ENCODE data around the gene CHST12. TPM values are rescaled to one million over a fixed set of nuclear protein-coding genes. Genes with fewer than 3 reads are reported as not detected.

Gene CHST12
- total RNA-seq: 9.8 and 11.8 TPM in 2 replicates

DNA sequence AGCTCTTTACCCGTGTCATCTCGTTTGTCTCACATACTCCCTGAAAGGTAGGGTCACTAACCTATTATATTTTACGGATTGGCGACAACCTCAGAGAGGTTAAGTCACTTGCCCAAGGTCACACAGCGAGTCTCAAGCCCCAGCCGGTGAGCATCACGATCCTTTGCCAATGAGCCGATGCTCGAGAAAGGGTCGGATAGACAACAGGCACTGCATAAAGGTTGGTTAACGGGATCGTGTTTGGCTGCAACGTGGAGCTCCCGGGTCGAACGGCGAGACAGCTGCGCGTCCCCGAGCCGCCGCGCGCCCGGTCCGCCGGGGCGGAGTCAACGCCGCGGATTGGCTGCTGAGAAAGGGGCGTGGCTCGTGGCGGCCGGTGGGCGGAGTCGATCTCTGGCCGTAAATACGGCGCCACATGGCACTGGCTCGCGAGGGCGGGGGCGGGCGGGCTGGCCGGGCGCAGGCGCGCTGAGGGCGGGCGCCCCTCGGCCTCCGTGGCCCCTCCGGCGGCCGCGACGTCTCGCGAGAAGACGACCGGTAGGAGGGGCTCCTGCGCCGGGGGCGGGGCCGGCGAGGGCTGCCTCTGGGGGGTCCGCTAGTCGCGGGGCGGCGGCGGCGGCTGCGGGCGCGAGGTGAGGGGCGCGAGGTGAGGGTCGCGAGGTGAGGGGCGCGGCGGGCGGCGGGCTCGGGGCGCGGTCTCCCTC is at the start of gene CHST12:
Gene CHST12 (plus strand): TSS at position 598 of the 704 bp plus-strand sequence. CDS start 29,029 bp downstream, outside the sequence.
- peaks cover 49% of the 10 kb centered on the region for H3K4me1 Mint-ChIP-seq (ENCODE audit: low read depth)
- H3K36me3 Mint-ChIP-seq (ENCODE audit: low read depth): peaks cover 9% of the 10 kb centered on the region
- no peaks in the 10 kb centered on the region for H3K9me3 Mint-ChIP-seq
- intact Hi-C loops (cut with micrococcal nuclease): loop anchor here (1.0 to 10.0 kb wide), 2 partner anchors 49 to 828 kb away; partner anchors contain the start of genes EIF3B and PSMG3
- DNase-seq (ENCODE audit: low spot score): peak; percentile 94
- peak within 1 kb of the TSS; percentile 84 for H3K4me3 Mint-ChIP-seq (ENCODE audit: low read depth)
- peak within 1 kb of the TSS; percentile 94 for H3K27ac Mint-ChIP-seq
- H3K27me3 Mint-ChIP-seq (ENCODE audit: low read depth): no peaks in the 10 kb centered on the region

DNA sequence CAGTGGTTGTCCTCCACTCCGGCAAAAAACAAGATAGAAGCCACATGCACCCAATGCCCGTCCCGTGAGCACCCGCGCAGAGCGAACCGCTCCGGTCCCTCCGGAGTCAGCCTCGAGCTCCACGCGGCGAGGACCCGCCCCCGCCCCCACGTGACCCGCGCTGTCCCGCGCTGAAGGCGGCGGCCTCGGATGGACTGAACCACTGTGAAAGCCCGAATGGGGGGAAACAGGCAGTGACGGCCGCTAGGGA is 49.5 kb upstream of the CHST12 start:
- peak overlapping the region; percentile 90 for H3K4me3 Mint-ChIP-seq (ENCODE audit: low read depth)

DNA sequence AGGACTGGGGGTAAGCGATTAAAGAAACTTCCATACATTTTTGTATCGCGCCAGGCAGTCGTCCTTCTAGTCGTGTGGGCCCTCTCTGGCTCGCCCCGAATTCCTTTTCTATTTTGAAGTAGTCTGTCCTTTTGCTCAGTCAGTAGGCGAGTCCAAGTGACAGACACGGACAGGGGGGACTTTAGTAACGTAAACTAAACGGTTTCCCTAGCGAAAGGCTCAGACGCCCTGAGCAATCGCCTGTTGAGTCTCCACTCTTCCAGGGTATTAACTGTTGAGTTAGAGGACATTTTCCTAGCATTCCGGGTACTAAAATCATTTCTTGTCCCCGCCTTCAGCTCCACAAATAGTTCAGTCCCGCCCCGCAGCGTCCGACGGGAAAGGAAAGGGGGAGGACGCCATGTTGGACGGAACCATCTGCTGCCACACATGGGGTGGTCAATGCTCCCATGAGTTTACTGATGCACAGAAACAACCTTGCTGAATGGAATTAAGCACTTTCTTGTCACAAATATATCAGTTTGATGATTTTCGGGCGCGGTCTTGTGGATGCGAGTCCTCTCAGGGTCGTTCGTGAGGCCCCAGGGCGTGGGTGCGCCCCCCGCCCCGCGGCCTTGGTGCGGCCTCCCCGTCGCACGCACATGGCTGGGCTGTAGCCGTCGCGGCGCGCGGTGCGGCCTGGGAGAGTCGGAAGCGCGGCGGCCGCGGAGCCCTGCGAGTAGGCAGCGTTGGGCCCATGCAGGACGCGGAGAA is 49.0 kb upstream of the CHST12 start, which contains the start of gene EIF3B:
Gene EIF3B (plus strand): TSS at position 642 of the 753 bp plus-strand sequence. CDS start 95 bp downstream, at position 737.
- H3K27me3 Mint-ChIP-seq (ENCODE audit: low read depth): no peaks in the 10 kb centered on the region
- H3K9me3 Mint-ChIP-seq: no peaks in the 10 kb centered on the region
- peak; percentile 85 for DNase-seq (ENCODE audit: low spot score)
- H3K4me1 Mint-ChIP-seq (ENCODE audit: low read depth): peaks cover 11% of the 10 kb centered on the region
- peak within 1 kb of the TSS; percentile 90 for H3K4me3 Mint-ChIP-seq (ENCODE audit: low read depth)
- H3K36me3 Mint-ChIP-seq (ENCODE audit: low read depth): peaks cover 31% of the 10 kb centered on the region
- intact Hi-C loops (cut with micrococcal nuclease): loop anchor here (1.0 kb wide), 1 partner anchor 49 kb away; the partner anchor contains the start of gene CHST12
- H3K27ac Mint-ChIP-seq: peak within 1 kb of the TSS; percentile 98

More for the DNA sequence above, 49.5 kb upstream of the CHST12 start:
- peak overlapping the region; percentile 98 for H3K27ac Mint-ChIP-seq
- H3K36me3 Mint-ChIP-seq (ENCODE audit: low read depth): peaks cover 26% of the 10 kb centered on the region
- intact Hi-C loops (cut with micrococcal nuclease): loop anchor here (1.0 kb wide), 1 partner anchor 49 kb away; the partner anchor contains the start of gene CHST12
- H3K9me3 Mint-ChIP-seq: no peaks in the 10 kb centered on the region
- H3K27me3 Mint-ChIP-seq (ENCODE audit: low read depth): no peaks in the 10 kb centered on the region
- peaks cover 8% of the 10 kb centered on the region for H3K4me1 Mint-ChIP-seq (ENCODE audit: low read depth)
- DNase-seq (ENCODE audit: low spot score): peak; percentile 87

DNA sequence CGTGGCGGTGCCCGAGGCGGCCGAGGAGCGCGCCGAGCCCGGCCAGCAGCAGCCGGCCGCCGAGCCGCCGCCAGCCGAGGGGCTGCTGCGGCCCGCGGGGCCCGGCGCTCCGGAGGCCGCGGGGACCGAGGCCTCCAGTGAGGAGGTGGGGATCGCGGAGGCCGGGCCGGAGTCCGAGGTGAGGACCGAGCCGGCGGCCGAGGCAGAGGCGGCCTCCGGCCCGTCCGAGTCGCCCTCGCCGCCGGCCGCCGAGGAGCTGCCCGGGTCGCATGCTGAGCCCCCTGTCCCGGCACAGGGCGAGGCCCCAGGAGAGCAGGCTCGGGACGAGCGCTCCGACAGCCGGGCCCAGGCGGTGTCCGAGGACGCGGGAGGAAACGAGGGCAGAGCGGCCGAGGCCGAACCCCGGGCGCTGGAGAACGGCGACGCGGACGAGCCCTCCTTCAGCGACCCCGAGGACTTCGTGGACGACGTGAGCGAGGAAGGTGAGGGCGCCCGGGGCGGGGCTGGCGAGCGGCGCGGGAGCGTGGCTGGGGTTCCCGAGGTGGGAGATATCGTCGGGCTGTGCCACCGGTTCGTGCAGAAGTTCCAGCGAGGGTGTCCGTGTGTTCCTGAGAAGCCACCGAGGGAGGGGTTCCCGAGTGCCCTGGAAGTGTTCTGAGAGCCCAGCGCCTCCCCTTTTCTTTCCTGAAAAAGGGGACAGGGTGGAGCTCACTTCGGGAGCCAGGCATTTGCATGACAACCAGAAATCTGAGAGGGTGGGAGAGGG is 48.3 kb upstream of the CHST12 start:
- Mint-ChIP-seq H3K27ac (peak overlapping the region; percentile 98), H3K4me1 (ENCODE audit: low read depth) (peaks cover 11% of the 10 kb centered on the region), H3K4me3 (ENCODE audit: low read depth) (peak overlapping the region; percentile 90), H3K27me3 (ENCODE audit: low read depth) (no peaks in the 10 kb centered on the region), H3K36me3 (ENCODE audit: low read depth) (peaks cover 39% of the 10 kb centered on the region), H3K9me3 (no peaks in the 10 kb centered on the region)
- DNase-seq (ENCODE audit: low spot score): no peak
- intact Hi-C loops (cut with micrococcal nuclease): loop anchor here (1.0 kb wide), 2 partner anchors 41 to 48 kb away; partner anchors contain the start of genes CHST12 and SNX8

- Mint-ChIP-seq H3K36me3 (ENCODE audit: low read depth) (peaks cover 44% of the 10 kb centered on the region), H3K4me3 (ENCODE audit: low read depth) (peak overlapping the region; percentile 85), H3K27ac (peak overlapping the region; percentile 55), H3K27me3 (ENCODE audit: low read depth) (no peaks in the 10 kb centered on the region), H3K9me3 (no peaks in the 10 kb centered on the region), H3K4me1 (ENCODE audit: low read depth) (peaks cover 13% of the 10 kb centered on the region)
- DNase-seq (ENCODE audit: low spot score): no peak
- intact Hi-C loops (cut with micrococcal nuclease): loop anchor here (1.0 kb wide), 1 partner anchor 41 kb away; the partner anchor contains the start of gene SNX8
Observed at GRCh38 chr7:2355705-2356008, 47.8 kb upstream of the CHST12 start.

GRCh38 chr7:2357165-2357564 is 46.2 kb upstream of the CHST12 start:
- Mint-ChIP-seq H3K9me3 (no peaks in the 10 kb centered on the region), H3K36me3 (ENCODE audit: low read depth) (peaks cover 55% of the 10 kb centered on the region), H3K4me3 (ENCODE audit: low read depth) (peak overlapping the region; percentile 54), H3K27ac (no peak overlapping the region), H3K4me1 (ENCODE audit: low read depth) (peaks cover 12% of the 10 kb centered on the region), H3K27me3 (ENCODE audit: low read depth) (no peaks in the 10 kb centered on the region)
- intact Hi-C loops (cut with micrococcal nuclease): no loop called here
- no peak for DNase-seq (ENCODE audit: low spot score)

DNA sequence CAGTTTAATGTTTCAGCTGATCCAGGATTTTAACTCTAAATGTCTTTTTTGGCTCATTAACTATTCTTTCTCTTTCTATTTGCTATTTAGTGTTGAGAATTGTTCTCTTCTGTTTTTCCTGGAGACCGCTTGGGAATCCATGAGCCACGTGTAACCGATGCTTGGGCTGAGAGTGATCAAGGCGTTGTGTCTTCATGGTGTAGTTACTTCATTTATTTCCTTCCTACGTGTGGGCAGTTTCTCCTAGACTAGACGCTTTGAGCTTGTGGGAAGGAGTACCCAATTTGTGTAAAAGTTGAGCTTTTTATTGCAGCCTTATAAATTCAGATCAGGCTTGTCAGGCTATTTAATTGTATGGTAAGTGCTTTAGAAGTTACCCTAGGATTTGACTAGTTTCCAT is 45.8 kb upstream of the CHST12 start:
- intact Hi-C loops (cut with micrococcal nuclease): no loop called here
- H3K27ac Mint-ChIP-seq: peak overlapping the region; percentile 36
- peaks cover 59% of the 10 kb centered on the region for H3K36me3 Mint-ChIP-seq (ENCODE audit: low read depth)

GRCh38 chr7:2358968-2359527 is 44.4 kb upstream of the CHST12 start:
- H3K27me3 Mint-ChIP-seq (ENCODE audit: low read depth): no peaks in the 10 kb centered on the region

More for the DNA sequence above, 45.8 kb upstream of the CHST12 start:
- Mint-ChIP-seq H3K4me3 (ENCODE audit: low read depth) (peak overlapping the region; percentile 45), H3K4me1 (ENCODE audit: low read depth) (peaks cover 11% of the 10 kb centered on the region), H3K9me3 (no peaks in the 10 kb centered on the region), H3K27me3 (ENCODE audit: low read depth) (no peaks in the 10 kb centered on the region)
- DNase-seq (ENCODE audit: low spot score): no peak

GRCh38 chr7:2359610-2360009 is 43.8 kb upstream of the CHST12 start:
- H3K4me1 Mint-ChIP-seq (ENCODE audit: low read depth): peaks cover 10% of the 10 kb centered on the region
- H3K9me3 Mint-ChIP-seq: no peaks in the 10 kb centered on the region
- peaks cover 78% of the 10 kb centered on the region for H3K36me3 Mint-ChIP-seq (ENCODE audit: low read depth)
- intact Hi-C loops (cut with micrococcal nuclease): no loop called here
- no peak overlapping the region for H3K27ac Mint-ChIP-seq
- H3K4me3 Mint-ChIP-seq (ENCODE audit: low read depth): no peak overlapping the region
- no peaks in the 10 kb centered on the region for H3K27me3 Mint-ChIP-seq (ENCODE audit: low read depth)
- no peak for DNase-seq (ENCODE audit: low spot score)

More at GRCh38 chr7:2358968-2359527, 44.4 kb upstream of the CHST12 start:
- H3K36me3 Mint-ChIP-seq (ENCODE audit: low read depth): peaks cover 72% of the 10 kb centered on the region
- no peak overlapping the region for H3K27ac Mint-ChIP-seq
- no peaks in the 10 kb centered on the region for H3K9me3 Mint-ChIP-seq
- DNase-seq (ENCODE audit: low spot score): no peak
- H3K4me3 Mint-ChIP-seq (ENCODE audit: low read depth): no peak overlapping the region
- intact Hi-C loops (cut with micrococcal nuclease): no loop called here
- peaks cover 9% of the 10 kb centered on the region for H3K4me1 Mint-ChIP-seq (ENCODE audit: low read depth)

- no peak overlapping the region for H3K27ac Mint-ChIP-seq
- intact Hi-C loops (cut with micrococcal nuclease): no loop called here
- no peaks in the 10 kb centered on the region for H3K27me3 Mint-ChIP-seq (ENCODE audit: low read depth)
- DNase-seq (ENCODE audit: low spot score): no peak
- H3K4me3 Mint-ChIP-seq (ENCODE audit: low read depth): no peak overlapping the region
- H3K4me1 Mint-ChIP-seq (ENCODE audit: low read depth): peaks cover 10% of the 10 kb centered on the region
- H3K9me3 Mint-ChIP-seq: no peaks in the 10 kb centered on the region
- H3K36me3 Mint-ChIP-seq (ENCODE audit: low read depth): peaks cover 84% of the 10 kb centered on the region
Observed at GRCh38 chr7:2360796-2361195, 42.6 kb upstream of the CHST12 start.

GRCh38 chr7:2362385-2363088 is 40.9 kb upstream of the CHST12 start:
- Mint-ChIP-seq H3K4me3 (ENCODE audit: low read depth) (no peak overlapping the region), H3K27ac (no peak overlapping the region), H3K4me1 (ENCODE audit: low read depth) (peaks cover 8% of the 10 kb centered on the region), H3K36me3 (ENCODE audit: low read depth) (peaks cover 90% of the 10 kb centered on the region), H3K27me3 (ENCODE audit: low read depth) (no peaks in the 10 kb centered on the region), H3K9me3 (no peaks in the 10 kb centered on the region)
- intact Hi-C loops (cut with micrococcal nuclease): no loop called here
- no peak for DNase-seq (ENCODE audit: low spot score)

GRCh38 chr7:2369139-2369538 is 34.3 kb upstream of the CHST12 start:
- H3K9me3 Mint-ChIP-seq: no peaks in the 10 kb centered on the region
- intact Hi-C loops (cut with micrococcal nuclease): no loop called here
- no peaks in the 10 kb centered on the region for H3K27me3 Mint-ChIP-seq (ENCODE audit: low read depth)
- DNase-seq (ENCODE audit: low spot score): no peak
- peaks cover under 1% of the 10 kb centered on the region for H3K4me1 Mint-ChIP-seq (ENCODE audit: low read depth)
- H3K36me3 Mint-ChIP-seq (ENCODE audit: low read depth): peaks cover 85% of the 10 kb centered on the region
- H3K4me3 Mint-ChIP-seq (ENCODE audit: low read depth): no peak overlapping the region
- H3K27ac Mint-ChIP-seq: no peak overlapping the region

All from activated T-helper 2 cell treated with anti-CD3 and anti-CD28 coated beads, Interferon-gamma antibody, Interleukin-2, Interleukin-4, amounts not matched to agents 10 μg/mL and 5 μg/mL and 100 μg/mL, durations not matched to agents 14 hours and 24 hours and 36 hours (primary cell).